Duodenal mucosa (tissue), 2 donors: ENCODE data around the gene ZNF675.
A peak's percentile ranks its signal among the peaks of the same experiment; 100 is the strongest.
"Not testable (repeated sequence)": the region's sequence is repeated elsewhere in the genome, so short reads cannot be mapped to it uniquely, and the experiment has no call there.

Source experiments
- H3K27ac ChIP-seq: one replicate; pipeline ENCODE4 v1.7.0; 2013; ENCODE audit warnings: low read depth, low read length
- H3K27me3 ChIP-seq, 2 donors: one replicate each; pipeline ENCODE4 v1.7.0; 2013; ENCODE audit warnings: low read length in 2 of 2, control low read depth in 1 of 2; ENCODE audit not compliant: insufficient read depth in 2 of 2, control insufficient read depth in 1 of 2
- H3K36me3 ChIP-seq, 2 donors: one replicate each; pipeline ENCODE4 v1.7.0; 2013; ENCODE audit warnings: low read length in 2 of 2, control low read depth in 1 of 2; ENCODE audit not compliant: insufficient read depth in 2 of 2, control insufficient read depth in 1 of 2
- H3K4me1 ChIP-seq, 2 donors: one replicate each; pipeline ENCODE4 v1.7.0; 2013; ENCODE audit warnings: low read length in 2 of 2, control low read depth in 1 of 2; ENCODE audit not compliant: insufficient read depth in 2 of 2, control insufficient read depth in 1 of 2
- H3K4me3 ChIP-seq, 2 donors: one replicate each; pipeline ENCODE4 v1.7.0; 2013; ENCODE audit warnings: low read length in 2 of 2, low read depth in 1 of 2
- H3K9ac ChIP-seq, 2 donors: one replicate each; pipeline ENCODE4 v1.7.0; 2013; ENCODE audit warnings: low read length in 2 of 2, low read depth in 1 of 2
- H3K9me3 ChIP-seq, 2 donors: one replicate each; pipeline ENCODE4 v1.7.0; 2013; ENCODE audit warnings: low read length in 2 of 2, control low read depth in 1 of 2; ENCODE audit not compliant: control insufficient read depth in 1 of 2

Gene ZNF675

GRCh38 chr19:23686621-23687423 is at the start of gene ZNF675:
ZNF675 (minus strand) TSS chr19:23687212; CDS start chr19:23687033, 179 bp downstream.
- peak within 1 kb of the TSS; percentile 83 to 89 for H3K9ac ChIP-seq
- peak within 1 kb of the TSS; percentile 78 for H3K27ac ChIP-seq
- no peaks in the 10 kb centered on the region for H3K27me3 ChIP-seq
- peak within 1 kb of the TSS; percentile 93 to 97 for H3K4me3 ChIP-seq
- H3K36me3 ChIP-seq = no peaks in the 10 kb centered on the region
- no peaks in the 10 kb centered on the region for H3K9me3 ChIP-seq
- H3K4me1 ChIP-seq = peaks cover 0 to 4% of the 10 kb centered on the region in 2 donors

- not testable (repeated sequence) for H3K4me1 ChIP-seq
These were observed 43.9 kb upstream of the ZNF675 start for GRCh38 chr19:23730729-23731465.

GRCh38 chr19:23724161-23724560 is 37.1 kb upstream of the ZNF675 start:
- not testable (repeated sequence) for H3K36me3 ChIP-seq, H3K4me1 ChIP-seq, H3K9ac ChIP-seq, H3K4me3 ChIP-seq, H3K27me3 ChIP-seq, H3K27ac ChIP-seq, H3K9me3 ChIP-seq

More at GRCh38 chr19:23730729-23731465, 43.9 kb upstream of the ZNF675 start:
- not testable (repeated sequence) for H3K9ac ChIP-seq, H3K27ac ChIP-seq, H3K9me3 ChIP-seq, H3K36me3 ChIP-seq, H3K27me3 ChIP-seq, H3K4me3 ChIP-seq

- Histone ChIP-seq H3K27me3 (no peaks in the 10 kb centered on the region), H3K36me3 (no peaks in the 10 kb centered on the region), H3K9ac (no peak overlapping the region), H3K4me1 (no peaks in the 10 kb centered on the region), H3K27ac (no peak overlapping the region), H3K4me3 (no peak overlapping the region), H3K9me3 (peaks cover 0 to 2% of the 10 kb centered on the region in 2 donors)
These were observed 31.8 kb upstream of the ZNF675 start for GRCh38 chr19:23718802-23719201.

GRCh38 chr19:23716792-23717191 is 29.8 kb upstream of the ZNF675 start:
- Histone ChIP-seq H3K4me3 (no peak overlapping the region), H3K9me3 (peaks cover 0 to 2% of the 10 kb centered on the region in 2 donors), H3K4me1 (no peaks in the 10 kb centered on the region), H3K27ac (no peak overlapping the region), H3K27me3 (no peaks in the 10 kb centered on the region), H3K36me3 (no peaks in the 10 kb centered on the region), H3K9ac (no peak overlapping the region)

- H3K27me3 ChIP-seq = no peaks in the 10 kb centered on the region
- H3K27ac ChIP-seq = no peak overlapping the region
- no peaks in the 10 kb centered on the region for H3K36me3 ChIP-seq
- H3K4me1 ChIP-seq = no peaks in the 10 kb centered on the region
- no peak overlapping the region for H3K4me3 ChIP-seq
- peaks cover 0 to 4% of the 10 kb centered on the region in 2 donors for H3K9me3 ChIP-seq
- no peak overlapping the region for H3K9ac ChIP-seq
These were observed 22.3 kb upstream of the ZNF675 start for GRCh38 chr19:23709347-23709746.

- Histone ChIP-seq H3K27ac (no peak overlapping the region), H3K4me1 (no peaks in the 10 kb centered on the region), H3K36me3 (no peaks in the 10 kb centered on the region), H3K27me3 (no peaks in the 10 kb centered on the region), H3K9ac (no peak overlapping the region), H3K9me3 (peaks cover 0 to 13% of the 10 kb centered on the region in 2 donors), H3K4me3 (no peak overlapping the region)
These were observed 19.6 kb upstream of the ZNF675 start for GRCh38 chr19:23706657-23707056.

GRCh38 chr19:23699521-23699860 is 12.5 kb upstream of the ZNF675 start:
- no peak overlapping the region for H3K4me3 ChIP-seq
- H3K9me3 ChIP-seq = peaks cover 0 to 12% of the 10 kb centered on the region in 2 donors
- no peaks in the 10 kb centered on the region for H3K36me3 ChIP-seq
- no peaks in the 10 kb centered on the region for H3K27me3 ChIP-seq
- H3K9ac ChIP-seq = no peak overlapping the region
- H3K4me1 ChIP-seq = no peaks in the 10 kb centered on the region
- H3K27ac ChIP-seq = no peak overlapping the region

GRCh38 chr19:23698711-23699520 is 11.9 kb upstream of the ZNF675 start:
- peaks cover 0 to 10% of the 10 kb centered on the region in 2 donors for H3K9me3 ChIP-seq
- H3K36me3 ChIP-seq = no peaks in the 10 kb centered on the region
- no peak overlapping the region for H3K4me3 ChIP-seq
- no peak overlapping the region for H3K27ac ChIP-seq
- H3K4me1 ChIP-seq = no peaks in the 10 kb centered on the region
- no peak overlapping the region for H3K9ac ChIP-seq
- no peaks in the 10 kb centered on the region for H3K27me3 ChIP-seq

GRCh38 chr19:23692937-23693336 is 5.9 kb upstream of the ZNF675 start:
- H3K9ac ChIP-seq, H3K4me3 ChIP-seq, H3K36me3 ChIP-seq, H3K27ac ChIP-seq, H3K9me3 ChIP-seq, H3K27me3 ChIP-seq, H3K4me1 ChIP-seq: not testable (repeated sequence)
